Neural cell (in vitro differentiated cells): ENCODE results near the gene NTHL1. TPM values are rescaled to one million over a fixed set of nuclear protein-coding genes. Genes with fewer than 3 reads are reported as not detected.

Source experiments
- H2AFZ ChIP-seq: fragments of 200-600, 300-800 bp; sonication (generic), shearing (Covaris generic); 2 replicates; pipeline ENCODE4 v1.6.0; 2014; ENCODE audit warnings: low read depth, mild to moderate bottlenecking, antibody characterized with exemption, low read length, moderate library complexity
- H3F3A ChIP-seq: fragments of 200-600 bp; shearing (Covaris generic); 2 replicates; pipeline ENCODE4 v1.6.1; 2016; ENCODE audit warnings: mild to moderate bottlenecking, moderate library complexity, mixed read lengths, antibody characterized with exemption, low read length; ENCODE audit not compliant: insufficient read depth, poor library complexity, severe bottlenecking
- H3K27ac ChIP-seq: fragments of 200-600, 300-800 bp; sonication (generic), shearing (Covaris generic); 2 replicates; pipeline ENCODE4 v1.5.1; 2014; ENCODE audit warnings: mild to moderate bottlenecking, low read length, moderate library complexity
- H3K27me3 ChIP-seq: fragments of 300-800, 200-600 bp; sonication (generic), shearing (Covaris generic); 2 replicates; pipeline ENCODE4 v1.6.0; 2014; ENCODE audit warnings: mild to moderate bottlenecking, low read depth, low read length, moderate library complexity; ENCODE audit not compliant: insufficient read depth
- H3K36me3 ChIP-seq: fragments of 300-800, 200-600 bp; sonication (generic), shearing (Covaris generic); 2 replicates; pipeline ENCODE4 v1.5.1; 2014; ENCODE audit warnings: mild to moderate bottlenecking, antibody characterized with exemption, low read length, moderate library complexity; ENCODE audit not compliant: insufficient read depth
- H3K4me2 ChIP-seq: fragments of 300-800, 200-600 bp; sonication (generic), shearing (Covaris generic); 2 replicates; pipeline ENCODE4 v1.6.0; 2014; ENCODE audit warnings: mild to moderate bottlenecking, low read length
- H3K4me3 ChIP-seq: fragments of 300-800, 200-600 bp; sonication (generic), shearing (Covaris generic); 2 replicates; pipeline ENCODE4 v1.5.1; 2014; ENCODE audit warnings: mild to moderate bottlenecking, low read length, moderate library complexity
- H3K79me2 ChIP-seq: fragments of 200-600 bp; shearing (Covaris generic); replicated peaks from 2 replicates; pipeline ENCODE4 v1.6.0; 2014; ENCODE audit warnings: mild to moderate bottlenecking, low read length, moderate library complexity; ENCODE audit not compliant: insufficient read depth
- H3K9ac ChIP-seq: fragments of 300-800, 200-600 bp; sonication (generic), shearing (Covaris generic); 2 replicates; pipeline ENCODE4 v1.6.1; 2016; ENCODE audit warnings: mild to moderate bottlenecking, low read length, mixed read lengths
- H3K9me2 ChIP-seq: fragments of 200-600 bp; shearing (Covaris generic); 2 replicates; pipeline ENCODE4 v1.6.1; 2016; ENCODE audit warnings: mild to moderate bottlenecking, low read length, mixed read lengths; ENCODE audit not compliant: insufficient read depth
- H3K9me3 ChIP-seq: fragments of 200-600, 300-800 bp; sonication (generic), shearing (Covaris generic); 2 replicates; pipeline ENCODE4 v1.6.1; 2016; ENCODE audit warnings: mild to moderate bottlenecking, mixed run types, low read length, moderate library complexity, mixed read lengths
- H4K20me1 ChIP-seq: fragments of 200-600 bp; shearing (Covaris generic); 2 replicates; pipeline ENCODE4 v1.6.1; 2016; ENCODE audit warnings: mild to moderate bottlenecking, mixed run types; ENCODE audit not compliant: insufficient read depth
- EP300 ChIP-seq: fragments of 450-650 bp; conservative IDR thresholded peaks from 2 replicates; pipeline ENCODE4 v1.6.1; 2014; ENCODE audit warnings: antibody characterized with exemption, mild to moderate bottlenecking, moderate library complexity; ENCODE audit not compliant: poor library complexity, severe bottlenecking
- EZH2 ChIP-seq: fragments of 200-600, 300-800 bp; shearing (Covaris generic), sonication (generic); IDR thresholded peaks from 2 replicates; pipeline ENCODE4 v1.6.1; 2014; ENCODE audit warnings: antibody characterized with exemption, low read length, borderline replicate concordance, mild to moderate bottlenecking; ENCODE audit not compliant: insufficient read depth, poor library complexity, severe bottlenecking
- MXI1 ChIP-seq: fragments of 450-650 bp; conservative IDR thresholded peaks from 2 replicates; pipeline ENCODE4 v1.6.1; 2014; ENCODE audit warnings: antibody characterized with exemption, mild to moderate bottlenecking; ENCODE audit not compliant: poor library complexity, severe bottlenecking
- POLR2AphosphoS5 ChIP-seq: IDR thresholded peaks from 2 replicates; pipeline ENCODE4 v1.6.1; 2012
- RAD21 ChIP-seq: fragments of 450-650 bp; conservative IDR thresholded peaks from 2 replicates; pipeline ENCODE4 v1.6.1; 2014; ENCODE audit warnings: antibody characterized with exemption, mild to moderate bottlenecking, moderate library complexity
- SMC3 ChIP-seq: fragments of 450-650 bp; conservative IDR thresholded peaks from 2 replicates; pipeline ENCODE4 v1.6.1; 2014; ENCODE audit warnings: antibody characterized with exemption, mild to moderate bottlenecking, moderate library complexity; ENCODE audit not compliant: poor library complexity
- TAF1 ChIP-seq: IDR thresholded peaks from 2 replicates; pipeline ENCODE4 v1.6.1; 2012; ENCODE audit warnings: low read depth
- polyA plus RNA-seq: library from polyadenylated mRNA; depleted of rRNA; stranded (reverse); fragments of >200 nt; gene quantifications from 2 replicates; pipeline ENCODE4 v1.2.3, GENCODE V29; 2014
- TF ChIP-seq, protein P1 (sequence below): fragments of 450-650 bp; IDR thresholded peaks from 2 replicates; pipeline ENCODE4 v1.5.1; 2014; ENCODE audit warnings: antibody characterized with exemption, mild to moderate bottlenecking, moderate library complexity; ENCODE audit not compliant: poor library complexity, severe bottlenecking
- TF ChIP-seq, protein P2 (sequence below): IDR thresholded peaks from 2 replicates; pipeline ENCODE4 v1.6.1; 2012; ENCODE audit warnings: borderline replicate concordance

The NTHL1 gene
- polyA plus RNA-seq, 1 donor from 2014 or later, result 43.1 TPM

DNA sequence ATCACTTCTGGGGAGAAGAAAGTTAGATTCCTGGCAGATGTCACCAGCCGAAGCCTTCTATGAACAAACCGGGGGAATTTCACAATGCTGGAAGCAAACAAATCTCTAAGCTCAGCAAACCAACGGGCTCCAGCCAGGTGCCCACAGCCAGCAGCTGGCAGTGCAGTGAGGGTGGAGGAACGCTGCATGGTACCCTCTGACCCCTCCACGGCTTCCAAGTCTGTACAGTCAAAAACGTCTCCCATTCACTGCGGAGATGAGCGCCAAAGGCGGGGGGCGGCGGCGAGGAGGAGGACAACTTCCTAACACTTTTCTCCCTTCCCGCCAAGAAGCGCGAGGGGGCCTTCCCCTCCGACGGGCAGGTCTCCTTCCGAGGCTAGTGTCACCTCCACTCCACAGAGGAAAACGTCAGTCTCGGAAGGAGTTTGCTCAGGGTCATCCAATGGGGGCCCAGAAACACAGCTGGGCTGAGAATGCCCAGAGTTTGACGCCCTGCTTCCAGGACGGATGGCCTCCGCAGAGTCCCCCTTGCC lies 38.9 kb downstream of the NTHL1 start:
- TF ChIP-seq EZH2 (no peak), SMC3 (no peak), TAF1 (no peak), POLR2AphosphoS5 (no peak), EP300 (no peak), RAD21 (no peak), MXI1 (no peak)
- TF ChIP-seq, protein P1, sequence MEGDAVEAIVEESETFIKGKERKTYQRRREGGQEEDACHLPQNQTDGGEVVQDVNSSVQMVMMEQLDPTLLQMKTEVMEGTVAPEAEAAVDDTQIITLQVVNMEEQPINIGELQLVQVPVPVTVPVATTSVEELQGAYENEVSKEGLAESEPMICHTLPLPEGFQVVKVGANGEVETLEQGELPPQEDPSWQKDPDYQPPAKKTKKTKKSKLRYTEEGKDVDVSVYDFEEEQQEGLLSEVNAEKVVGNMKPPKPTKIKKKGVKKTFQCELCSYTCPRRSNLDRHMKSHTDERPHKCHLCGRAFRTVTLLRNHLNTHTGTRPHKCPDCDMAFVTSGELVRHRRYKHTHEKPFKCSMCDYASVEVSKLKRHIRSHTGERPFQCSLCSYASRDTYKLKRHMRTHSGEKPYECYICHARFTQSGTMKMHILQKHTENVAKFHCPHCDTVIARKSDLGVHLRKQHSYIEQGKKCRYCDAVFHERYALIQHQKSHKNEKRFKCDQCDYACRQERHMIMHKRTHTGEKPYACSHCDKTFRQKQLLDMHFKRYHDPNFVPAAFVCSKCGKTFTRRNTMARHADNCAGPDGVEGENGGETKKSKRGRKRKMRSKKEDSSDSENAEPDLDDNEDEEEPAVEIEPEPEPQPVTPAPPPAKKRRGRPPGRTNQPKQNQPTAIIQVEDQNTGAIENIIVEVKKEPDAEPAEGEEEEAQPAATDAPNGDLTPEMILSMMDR, result no peak
- TF ChIP-seq, protein P2, sequence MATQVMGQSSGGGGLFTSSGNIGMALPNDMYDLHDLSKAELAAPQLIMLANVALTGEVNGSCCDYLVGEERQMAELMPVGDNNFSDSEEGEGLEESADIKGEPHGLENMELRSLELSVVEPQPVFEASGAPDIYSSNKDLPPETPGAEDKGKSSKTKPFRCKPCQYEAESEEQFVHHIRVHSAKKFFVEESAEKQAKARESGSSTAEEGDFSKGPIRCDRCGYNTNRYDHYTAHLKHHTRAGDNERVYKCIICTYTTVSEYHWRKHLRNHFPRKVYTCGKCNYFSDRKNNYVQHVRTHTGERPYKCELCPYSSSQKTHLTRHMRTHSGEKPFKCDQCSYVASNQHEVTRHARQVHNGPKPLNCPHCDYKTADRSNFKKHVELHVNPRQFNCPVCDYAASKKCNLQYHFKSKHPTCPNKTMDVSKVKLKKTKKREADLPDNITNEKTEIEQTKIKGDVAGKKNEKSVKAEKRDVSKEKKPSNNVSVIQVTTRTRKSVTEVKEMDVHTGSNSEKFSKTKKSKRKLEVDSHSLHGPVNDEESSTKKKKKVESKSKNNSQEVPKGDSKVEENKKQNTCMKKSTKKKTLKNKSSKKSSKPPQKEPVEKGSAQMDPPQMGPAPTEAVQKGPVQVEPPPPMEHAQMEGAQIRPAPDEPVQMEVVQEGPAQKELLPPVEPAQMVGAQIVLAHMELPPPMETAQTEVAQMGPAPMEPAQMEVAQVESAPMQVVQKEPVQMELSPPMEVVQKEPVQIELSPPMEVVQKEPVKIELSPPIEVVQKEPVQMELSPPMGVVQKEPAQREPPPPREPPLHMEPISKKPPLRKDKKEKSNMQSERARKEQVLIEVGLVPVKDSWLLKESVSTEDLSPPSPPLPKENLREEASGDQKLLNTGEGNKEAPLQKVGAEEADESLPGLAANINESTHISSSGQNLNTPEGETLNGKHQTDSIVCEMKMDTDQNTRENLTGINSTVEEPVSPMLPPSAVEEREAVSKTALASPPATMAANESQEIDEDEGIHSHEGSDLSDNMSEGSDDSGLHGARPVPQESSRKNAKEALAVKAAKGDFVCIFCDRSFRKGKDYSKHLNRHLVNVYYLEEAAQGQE, result no peak
- Histone ChIP-seq H3K9me2 (no peaks in the 10 kb centered on the region), H3K4me2 (peak overlapping the region; percentile 34), H3K9me3 (no peaks in the 10 kb centered on the region), H3K79me2 (peaks cover 46% of the 10 kb centered on the region), H3K27ac (peak overlapping the region; percentile 19), H3K9ac (peak overlapping the region; percentile 75), H2AFZ (no peak overlapping the region), H3K36me3 (no peaks in the 10 kb centered on the region), H3F3A (no peaks in the 10 kb centered on the region), H4K20me1 (peaks cover 5% of the 10 kb centered on the region), H3K27me3 (no peaks in the 10 kb centered on the region), H3K4me3 (peak overlapping the region; percentile 87)

DNA sequence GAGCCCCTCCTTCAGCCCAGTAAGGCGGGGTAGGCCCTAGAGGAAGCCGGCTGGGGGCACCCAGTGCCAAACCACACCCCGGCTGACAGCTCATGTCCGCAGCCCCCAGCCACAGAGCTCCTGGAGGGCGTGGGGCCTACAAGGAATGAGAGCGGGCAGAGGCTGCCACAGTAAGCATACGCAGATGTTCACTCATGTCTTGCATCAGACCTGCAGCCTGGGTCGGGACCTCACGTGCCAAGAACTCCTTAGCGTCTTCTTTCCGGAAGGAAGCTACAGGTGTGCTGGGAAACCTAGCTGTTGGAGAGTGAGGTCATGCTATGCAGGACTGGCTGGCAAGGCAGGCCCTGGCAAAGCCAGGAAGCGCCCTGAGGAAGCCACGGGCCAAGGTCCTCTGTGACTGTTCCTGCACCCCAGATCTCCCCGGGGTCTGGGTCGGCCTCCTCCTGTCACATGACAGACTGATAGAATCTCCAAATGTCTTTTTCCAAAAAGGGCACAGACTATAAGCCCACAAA lies 39.6 kb downstream of the NTHL1 start:
- Histone ChIP-seq H3K4me3 (peak overlapping the region; percentile 87), H3K79me2 (peaks cover 46% of the 10 kb centered on the region), H3K9me2 (no peaks in the 10 kb centered on the region), H3K27ac (no peak overlapping the region), H3K9me3 (no peaks in the 10 kb centered on the region), H3F3A (no peaks in the 10 kb centered on the region), H3K36me3 (no peaks in the 10 kb centered on the region), H3K9ac (peak overlapping the region; percentile 75), H3K27me3 (no peaks in the 10 kb centered on the region), H3K4me2 (peak overlapping the region; percentile 34), H4K20me1 (peaks cover 5% of the 10 kb centered on the region), H2AFZ (no peak overlapping the region)
- TF ChIP-seq EP300 (no peak), RAD21 (no peak), EZH2 (no peak), TAF1 (no peak), MXI1 (no peak), POLR2AphosphoS5 (no peak), SMC3 (no peak)
- TF ChIP-seq, protein P2, result no peak
- TF ChIP-seq, protein P1, result no peak
